GM19240 (cell line): Measurements from ENCODE around the gene MSH5.
"Not testable (repeated sequence)": the region's sequence is repeated elsewhere in the genome, so short reads cannot be mapped to it uniquely, and the experiment has no call there.

ENCODE experiments used
- DNase-seq: peaks from one replicate; pipeline ENCODE4 v3.0.0; 2011; ENCODE audit warnings: low spot score; ENCODE audit not compliant: insufficient read length

Gene MSH5

GRCh38 chr6:31739639-31740396 is at the start of gene MSH5:
Gene MSH5, plus strand, starts transcription at chr6:31740005. Its CDS starts 462 bp downstream, at chr6:31740467.
- DNase-seq = peak; percentile 91

- no peak for DNase-seq
Observed at GRCh38 chr6:31690231-31691077, 49.4 kb upstream of the MSH5 start.

- DNase-seq = no peak
Observed at GRCh38 chr6:31691078-31691463, 48.7 kb upstream of the MSH5 start.

GRCh38 chr6:31691564-31692108 is 48.2 kb upstream of the MSH5 start:
- DNase-seq = no peak

GRCh38 chr6:31692353-31692752 is 47.5 kb upstream of the MSH5 start:
- DNase-seq = no peak

- DNase-seq = no peak
Observed at GRCh38 chr6:31692886-31693285, 46.9 kb upstream of the MSH5 start.

- DNase-seq = no peak
Observed at GRCh38 chr6:31693535-31693934, 46.3 kb upstream of the MSH5 start.

GRCh38 chr6:31697555-31697954 is 42.2 kb upstream of the MSH5 start:
- DNase-seq = no peak

GRCh38 chr6:31700740-31701401 is 38.9 kb upstream of the MSH5 start:
- DNase-seq = no peak

- no peak for DNase-seq
Observed at GRCh38 chr6:31701666-31702404, 38.0 kb upstream of the MSH5 start.

- DNase-seq = no peak
Observed at GRCh38 chr6:31702405-31702818, 37.4 kb upstream of the MSH5 start.

- DNase-seq = peak; percentile 99
Observed at GRCh38 chr6:31702819-31703716, 36.7 kb upstream of the MSH5 start, which contains the start of gene ABHD16A. Gene ABHD16A, minus strand, starts transcription at chr6:31703324. Its CDS starts 43 bp downstream, at chr6:31703281.

GRCh38 chr6:31705931-31706330 is 33.9 kb upstream of the MSH5 start:
- DNase-seq = no peak

- no peak for DNase-seq
Observed at GRCh38 chr6:31706599-31706998, 33.2 kb upstream of the MSH5 start, which contains the start of gene LY6G6F. Gene LY6G6F, plus strand, starts transcription at chr6:31706866. Its CDS starts 41 bp downstream, at chr6:31706907.

GRCh38 chr6:31707701-31708100 is 32.1 kb upstream of the MSH5 start:
- no peak for DNase-seq

GRCh38 chr6:31708224-31708623 is 31.6 kb upstream of the MSH5 start:
- no peak for DNase-seq

- DNase-seq = not testable (repeated sequence)
Observed at GRCh38 chr6:31709157-31709556, 30.6 kb upstream of the MSH5 start.

GRCh38 chr6:31710523-31711219 is 29.1 kb upstream of the MSH5 start:
- DNase-seq = no peak

GRCh38 chr6:31711233-31711632 is 28.6 kb upstream of the MSH5 start:
- DNase-seq = no peak
